OCI-LY7 (cell line): ENCODE measurements around the gene IBTK.

Experiments used
- CTCF ChIP-seq: fragments of 200-600 bp; sonication (generic); conservative IDR thresholded peaks from 2 replicates; pipeline ENCODE4 v1.5.1; 2014; ENCODE audit warnings: mild to moderate bottlenecking, antibody characterized with exemption, low read length, moderate library complexity, mixed read lengths
- EZH2phosphoT487 ChIP-seq: fragments of 200-600 bp; sonication (generic); IDR thresholded peaks from 2 replicates; pipeline ENCODE4 v1.6.1; 2018; ENCODE audit warnings: low read depth, borderline replicate concordance, mild to moderate bottlenecking, mixed run types, antibody characterized with exemption, low read length, moderate library complexity, mixed read lengths

DNA sequence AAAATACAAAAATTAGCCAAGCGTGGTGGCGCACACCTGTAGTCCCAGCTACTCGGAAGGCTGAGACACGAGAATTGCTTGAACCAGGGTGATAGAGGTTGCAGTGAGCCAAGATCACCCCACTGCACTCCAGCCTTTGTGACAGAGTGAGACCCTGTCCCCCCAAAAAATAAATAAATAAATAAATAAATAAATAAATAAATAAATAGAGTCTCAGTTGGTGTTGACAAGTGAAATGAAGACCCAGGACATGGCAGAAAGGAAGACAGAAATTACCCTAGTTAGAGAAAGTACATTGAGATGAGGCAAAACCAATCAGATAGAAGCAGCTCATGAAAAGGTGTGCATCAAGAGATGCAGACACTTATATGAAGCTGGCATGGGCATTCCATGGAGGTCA, 105.0 kb downstream of the IBTK start:
- TF ChIP-seq CTCF (no peak), EZH2phosphoT487 (no peak)
